Measurements from ENCODE around the gene DCBLD1.

GRCh38 chr6:117503211-117503610 is 20.7 kb downstream of the DCBLD1 start:
- no peak for TF ChIP-seq POLR2A (IDR thresholded peaks at IDR 0.05; ENCODE audit: low read depth, low read length)
- no peak for TF ChIP-seq POLR2AphosphoS5 (IDR thresholded peaks at IDR 0.05; ENCODE audit: low read depth, low read length)
- TF ChIP-seq TAF1 (IDR thresholded peaks at IDR 0.05; ENCODE audit: borderline replicate concordance, low read depth, low read length), result no peak

Data from GM12892 (cell line).